Measurements from ENCODE around the gene ACER1. TPM values are rescaled to one million over a fixed set of nuclear protein-coding genes. Genes with fewer than 3 reads are reported as not detected.

Gene ACER1
- total and polyA plus RNA-seq, 2 of the 13 experiments (the other 11 are each of a cell fraction or from before 2014, with no cell fraction given), result not detected

DNA sequence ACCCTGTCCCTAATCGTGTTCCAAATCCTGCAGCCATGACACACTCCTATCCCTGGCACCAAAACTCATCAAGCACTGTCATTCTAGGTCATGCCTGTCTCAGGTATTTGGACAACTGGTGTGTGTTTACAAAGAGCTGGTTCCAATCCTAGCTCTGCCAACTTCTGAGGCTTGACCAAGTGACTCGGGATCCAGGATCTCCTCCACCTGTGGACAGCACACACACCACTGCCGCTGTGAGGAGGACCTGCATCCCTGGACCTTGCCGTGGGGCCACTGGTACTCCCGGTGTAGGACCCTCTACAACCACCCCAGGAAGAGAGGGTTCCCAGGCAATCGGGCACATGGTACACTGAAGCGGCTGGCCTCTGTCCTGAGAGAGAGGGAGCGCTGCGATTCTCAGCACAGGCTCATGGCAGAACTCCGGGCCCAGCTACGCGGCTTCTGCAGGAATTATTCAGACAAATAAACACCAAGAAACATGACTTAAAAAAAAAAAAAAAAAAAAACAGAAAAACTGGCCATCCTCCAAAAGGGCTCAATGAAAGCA lies 74.0 kb downstream of the ACER1 start:
- in situ Hi-C loops (cut with HindIII; ENCODE audit: extremely low pct_ligation_motif_present, low pct_unique_long_range_greater_than_20kb) (no loop called here), intact Hi-C loops (cut with micrococcal nuclease; ENCODE audit: unreplicated experiment) (no loop called here)
- H3K9ac ChIP-seq (ENCODE audit: insufficient read depth, low read depth, low read length), result no peak overlapping the region
- CTCF ChIA-PET (ENCODE audit: low intra/inter-chr PET ratio, low total read pairs), result no interaction called here
- POLR2A ChIA-PET, result no interaction called here
- ATAC-seq, result no peak
- TF ChIP-seq PAWR (CRISPR knock-in tag; IDR thresholded peaks at IDR 0.05; ENCODE audit: borderline replicate concordance), result no peak
- no peak for TF ChIP-seq ZNF414 (CRISPR knock-in tag; IDR thresholded peaks at IDR 0.05)
- TF ChIP-seq, protein P1, sequence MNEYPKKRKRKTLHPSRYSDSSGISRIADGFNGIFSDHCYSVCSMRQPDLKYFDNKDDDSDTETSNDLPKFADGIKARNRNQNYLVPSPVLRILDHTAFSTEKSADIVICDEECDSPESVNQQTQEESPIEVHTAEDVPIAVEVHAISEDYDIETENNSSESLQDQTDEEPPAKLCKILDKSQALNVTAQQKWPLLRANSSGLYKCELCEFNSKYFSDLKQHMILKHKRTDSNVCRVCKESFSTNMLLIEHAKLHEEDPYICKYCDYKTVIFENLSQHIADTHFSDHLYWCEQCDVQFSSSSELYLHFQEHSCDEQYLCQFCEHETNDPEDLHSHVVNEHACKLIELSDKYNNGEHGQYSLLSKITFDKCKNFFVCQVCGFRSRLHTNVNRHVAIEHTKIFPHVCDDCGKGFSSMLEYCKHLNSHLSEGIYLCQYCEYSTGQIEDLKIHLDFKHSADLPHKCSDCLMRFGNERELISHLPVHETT (CRISPR knock-in tag; conservative IDR thresholded peaks at IDR 0.05), result no peak
- no peak for TF ChIP-seq HDAC2 (CRISPR knock-in tag; IDR thresholded peaks at IDR 0.05)
- TF ChIP-seq SMARCE1 (IDR thresholded peaks at IDR 0.05; ENCODE audit: borderline replicate concordance), result no peak
- TF ChIP-seq ZNF605 (CRISPR knock-in tag; IDR thresholded peaks at IDR 0.05), result no peak
- TF ChIP-seq JUNB (CRISPR knock-in tag; IDR thresholded peaks at IDR 0.05; ENCODE audit: borderline replicate concordance), result no peak
- no peak for TF ChIP-seq MLLT10 (CRISPR knock-in tag; IDR thresholded peaks at IDR 0.05)
- no peaks in the 10 kb centered on the region for H3K27me3 ChIP-seq (ENCODE audit: control insufficient read depth in 1 of 2, insufficient read depth in 2 of 2, low read length in 2 of 2)
- peaks cover 21 to 66% of the 10 kb centered on the region in 2 experiments; a peak in 4 of 5 replicates for H3K36me3 ChIP-seq (replicated peaks in 1 of 2; ENCODE audit: control insufficient read depth in 1 of 2, insufficient read depth in 2 of 2, low read length in 2 of 2)
- no peak overlapping the region for H3K27ac ChIP-seq (ENCODE audit: extremely low read length, insufficient read depth, low read length)
- no peaks in the 10 kb centered on the region for H3K4me1 ChIP-seq (ENCODE audit: insufficient read depth, low read length)
- H2AFZ ChIP-seq (ENCODE audit: low read length), result no peak overlapping the region
- DNase-seq (ENCODE audit: low spot score), result no peak
- no peak for FAIRE-seq
- no peaks in the 10 kb centered on the region for H3K9me3 ChIP-seq (ENCODE audit: low read length)
- BruUV-seq (replicated peaks), result no TSS peak
- H3K79me2 ChIP-seq (ENCODE audit: insufficient read depth, low read length), result peaks cover 32% of the 10 kb centered on the region
- H3K4me3 ChIP-seq (replicated peaks in 1 of 3; ENCODE audit: insufficient read depth in 1 of 3, low read depth in 2 of 3, low read length in 3 of 3), result no peak overlapping the region
- peaks cover 7% of the 10 kb centered on the region; the same call in 1 of the 2 replicates for H4K20me1 ChIP-seq (ENCODE audit: insufficient read depth, low read length)
- WGBS (ENCODE audit: low lambda C conversion rate), result 98% methylated on average over 11 of the region's 12 CpGs
- no peak overlapping the region for H3K4me2 ChIP-seq (ENCODE audit: low read depth, low read length)
